ENCODE measurements around the gene ECE1. TPM values are rescaled to one million over a fixed set of nuclear protein-coding genes. Genes with fewer than 3 reads are reported as not detected.

ECE1 gene
- total and polyA plus RNA-seq, 2 donors (not counting 3 experiments of a cell fraction or from before 2014, with no cell fraction given), result 437 to 562 TPM

- CTCF ChIA-PET, result interaction anchor here (1.0 to 9.1 kb wide), 9 partner anchors 9 to 67 kb away, joined by 3 to 73 read pairs (median 28); no protein-coding TSS in a partner anchor
- Histone ChIP-seq H3K9ac (replicated peaks; ENCODE audit: extremely low read depth, insufficient read depth, low read length) (peak overlapping the region; percentile 48), H3K36me3 (ENCODE audit: control insufficient read depth in 2 of 2, extremely low read depth in 1 of 2, insufficient read depth in 2 of 2, low read length in 2 of 2) (no peaks in the 10 kb centered on the region), H3K27ac (ENCODE audit: insufficient read depth, low read depth, low read length) (peak overlapping the region; percentile 96), H3K4me1 (ENCODE audit: control insufficient read depth, extremely low read depth, insufficient read depth, low read length) (peaks cover 68% of the 10 kb centered on the region), H2AFZ (ENCODE audit: low read depth, low read length) (no peak overlapping the region), H3K9me1 (replicated peaks; ENCODE audit: control insufficient read depth, extremely low read depth, insufficient read depth, low read length) (no peaks in the 10 kb centered on the region), H3K9me3 (replicated peaks; ENCODE audit: control insufficient read depth, insufficient read depth, low read length) (no peaks in the 10 kb centered on the region), H3K4me2 (ENCODE audit: insufficient read depth, low read length) (peak overlapping the region; percentile 52), H3K79me2 (ENCODE audit: control insufficient read depth, insufficient read depth, low read length) (peaks cover 63% of the 10 kb centered on the region), H3K27me3 (ENCODE audit: control insufficient read depth in 2 of 2, insufficient read depth in 2 of 2, low read length in 2 of 2) (no peaks in the 10 kb centered on the region), H3K4me3 (replicated peaks in 1 of 3; ENCODE audit: insufficient read depth in 1 of 3, low read depth in 1 of 3, low read length in 3 of 3) (no peak overlapping the region), H4K20me1 (replicated peaks; ENCODE audit: control insufficient read depth, extremely low read depth, insufficient read depth, low read length) (no peaks in the 10 kb centered on the region)
- DNase-seq (ENCODE audit: low read depth, low spot score), result no peak
- no peak for FAIRE-seq
- no peak for TF ChIP-seq MAX (IDR thresholded peaks at IDR 0.05; ENCODE audit: insufficient read depth, insufficient read length)
- TF ChIP-seq FOS (IDR thresholded peaks at IDR 0.05; ENCODE audit: borderline replicate concordance, insufficient read depth, low read length), result no peak
- TF ChIP-seq GATA2 (IDR thresholded peaks at IDR 0.05; ENCODE audit: insufficient read depth, insufficient read length, low read depth, low read length), result no peak
- no peak for TF ChIP-seq POLR2AphosphoS5 (IDR thresholded peaks at IDR 0.05; ENCODE audit: insufficient read depth, low read depth, low read length)
- peak in 1 of 2 donors; percentile 12 for TF ChIP-seq CTCF (IDR thresholded peaks at IDR 0.05; ENCODE audit: extremely low read depth in 1 of 2, insufficient read depth in 1 of 2, low read depth in 1 of 2, low read length in 2 of 2)
- no peak for TF ChIP-seq EZH2 (IDR thresholded peaks at IDR 0.05; ENCODE audit: borderline replicate concordance, low read depth, low read length, severe bottlenecking)
- TF ChIP-seq JUN (IDR thresholded peaks at IDR 0.05; ENCODE audit: borderline replicate concordance, insufficient read depth, insufficient read length, low read depth), result no peak
- TF ChIP-seq POLR2A (IDR thresholded peaks at IDR 0.05; ENCODE audit: low read depth, low read length), result no peak
- BruUV-seq (replicated peaks), result no TSS peak
- intact Hi-C loops (cut with micrococcal nuclease) (no loop called here), dilution Hi-C loops (cut with MboI; ENCODE audit: extremely low pct_ligation_motif_present, low sequenced_read_pairs) (no loop called here)
- POLR2A ChIA-PET, result no interaction called here
Measured at GRCh38 chr1:21321963-21322680, 31.9 kb upstream of the ECE1 start.
